ENCODE measurements around the gene CYS1. TPM values are rescaled to one million over a fixed set of nuclear protein-coding genes. Genes with fewer than 3 reads are reported as not detected.
"Not testable (repeated sequence)": the region's sequence is repeated elsewhere in the genome, so short reads cannot be mapped to it uniquely, and the experiment has no call there.

The CYS1 gene
- total and polyA plus RNA-seq, 2 donors (not counting 3 experiments of a cell fraction or from before 2014, with no cell fraction given) = not detected

DNA sequence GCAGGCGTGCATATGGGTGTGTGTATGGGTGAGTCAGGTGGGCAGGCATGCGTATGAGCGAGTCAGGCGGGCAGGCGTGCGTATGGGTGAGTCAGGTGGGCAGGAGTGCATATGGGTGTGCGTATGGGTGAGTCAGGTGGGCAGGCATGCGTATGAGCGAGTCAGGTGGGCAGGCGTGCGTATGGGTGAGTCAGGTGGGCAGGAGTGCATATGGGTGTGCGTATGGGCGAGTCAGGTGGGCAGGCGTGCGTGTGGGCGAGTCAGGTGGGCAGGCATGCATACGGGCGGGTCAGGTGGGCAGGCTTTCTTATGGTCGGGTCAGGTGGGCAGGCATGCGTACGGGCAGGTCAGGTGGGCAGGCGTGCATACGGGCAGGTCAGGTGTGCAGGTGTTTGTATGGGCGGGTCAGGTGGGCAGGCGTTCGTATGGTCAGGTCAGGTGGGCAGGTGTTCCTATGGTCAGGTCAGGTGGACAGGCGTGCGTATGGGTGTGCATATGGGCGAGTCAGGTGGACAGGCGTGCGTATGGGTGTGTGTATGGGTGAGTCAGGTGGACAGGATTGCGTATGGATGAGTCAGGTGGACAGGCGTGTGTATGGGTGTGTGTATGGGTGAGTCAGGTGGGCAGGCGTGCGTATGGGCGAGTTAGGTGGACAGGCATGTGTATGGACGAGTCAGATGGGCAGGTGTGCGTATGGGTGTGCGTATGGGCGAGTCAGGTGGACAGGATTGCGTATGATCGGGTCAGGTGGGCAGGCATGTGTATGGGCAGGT, 65.6 kb downstream of the CYS1 start:
- Histone ChIP-seq H3K4me1 (ENCODE audit: control insufficient read depth, extremely low read depth, insufficient read depth, low read length) (no peaks in the 10 kb centered on the region), H3K9me3 (replicated peaks; ENCODE audit: control insufficient read depth, insufficient read depth, low read length) (no peaks in the 10 kb centered on the region), H3K9ac (replicated peaks; ENCODE audit: extremely low read depth, insufficient read depth, low read length) (no peak overlapping the region), H4K20me1 (replicated peaks; ENCODE audit: control insufficient read depth, extremely low read depth, insufficient read depth, low read length) (no peaks in the 10 kb centered on the region), H3K79me2 (ENCODE audit: control insufficient read depth, insufficient read depth, low read length) (no peaks in the 10 kb centered on the region), H3K36me3 (ENCODE audit: control insufficient read depth in 2 of 2, extremely low read depth in 1 of 2, insufficient read depth in 2 of 2, low read length in 2 of 2) (no peaks in the 10 kb centered on the region), H3K4me3 (replicated peaks in 1 of 3; ENCODE audit: insufficient read depth in 1 of 3, low read depth in 1 of 3, low read length in 3 of 3) (no peak overlapping the region), H2AFZ (ENCODE audit: low read depth, low read length) (no peak overlapping the region), H3K4me2 (ENCODE audit: insufficient read depth, low read length) (no peak overlapping the region), H3K27me3 (ENCODE audit: control insufficient read depth in 2 of 2, insufficient read depth in 2 of 2, low read length in 2 of 2) (peaks cover 0 to 2% of the 10 kb centered on the region in 2 experiments), H3K27ac (ENCODE audit: insufficient read depth, low read depth, low read length) (no peak overlapping the region), H3K9me1 (replicated peaks; ENCODE audit: control insufficient read depth, extremely low read depth, insufficient read depth, low read length) (no peaks in the 10 kb centered on the region)
- POLR2A ChIA-PET = no interaction called here
- dilution Hi-C loops (cut with MboI; ENCODE audit: extremely low pct_ligation_motif_present, low sequenced_read_pairs) = no loop called here
- TF ChIP-seq GATA2 (IDR thresholded peaks at IDR 0.05; ENCODE audit: insufficient read depth, insufficient read length, low read depth, low read length) (no peak), JUN (IDR thresholded peaks at IDR 0.05; ENCODE audit: borderline replicate concordance, insufficient read depth, insufficient read length, low read depth) (no peak), POLR2AphosphoS5 (IDR thresholded peaks at IDR 0.05; ENCODE audit: insufficient read depth, low read depth, low read length) (no peak), FOS (IDR thresholded peaks at IDR 0.05; ENCODE audit: borderline replicate concordance, insufficient read depth, low read length) (no peak), EZH2 (IDR thresholded peaks at IDR 0.05; ENCODE audit: borderline replicate concordance, low read depth, low read length, severe bottlenecking) (no peak), CTCF (IDR thresholded peaks at IDR 0.05; ENCODE audit: extremely low read depth in 1 of 2, insufficient read depth in 1 of 2, low read depth in 1 of 2, low read length in 2 of 2) (no peak), MYC (IDR thresholded peaks at IDR 0.05; ENCODE audit: low read depth, low read length) (no peak), POLR2A (IDR thresholded peaks at IDR 0.05; ENCODE audit: low read depth, low read length) (no peak)
- TF ChIP-seq, protein P1, sequence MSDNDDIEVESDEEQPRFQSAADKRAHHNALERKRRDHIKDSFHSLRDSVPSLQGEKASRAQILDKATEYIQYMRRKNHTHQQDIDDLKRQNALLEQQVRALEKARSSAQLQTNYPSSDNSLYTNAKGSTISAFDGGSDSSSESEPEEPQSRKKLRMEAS (IDR thresholded peaks at IDR 0.05; ENCODE audit: insufficient read depth, insufficient read length) = no peak
- no peak for DNase-seq (ENCODE audit: low read depth, low spot score)
- BruUV-seq (replicated peaks) = no TSS peak
- no peak for FAIRE-seq
- intact Hi-C loops (cut with micrococcal nuclease) = no loop called here
- CTCF ChIA-PET = no interaction called here

GRCh38 chr2:10013651-10014417, 66.4 kb downstream of the CYS1 start:
- H3K27me3 ChIP-seq (ENCODE audit: control insufficient read depth in 2 of 2, insufficient read depth in 2 of 2, low read length in 2 of 2); H2AFZ ChIP-seq (ENCODE audit: low read depth, low read length); intact Hi-C loops (cut with micrococcal nuclease); H3K4me3 ChIP-seq (replicated peaks in 1 of 3; ENCODE audit: insufficient read depth in 1 of 3, low read depth in 1 of 3, low read length in 3 of 3); FAIRE-seq; H3K9ac ChIP-seq (replicated peaks; ENCODE audit: extremely low read depth, insufficient read depth, low read length); H3K27ac ChIP-seq (ENCODE audit: insufficient read depth, low read depth, low read length); H3K36me3 ChIP-seq (ENCODE audit: control insufficient read depth in 2 of 2, extremely low read depth in 1 of 2, insufficient read depth in 2 of 2, low read length in 2 of 2); dilution Hi-C loops (cut with MboI; ENCODE audit: extremely low pct_ligation_motif_present, low sequenced_read_pairs); POLR2A ChIA-PET; H4K20me1 ChIP-seq (replicated peaks; ENCODE audit: control insufficient read depth, extremely low read depth, insufficient read depth, low read length); H3K4me1 ChIP-seq (ENCODE audit: control insufficient read depth, extremely low read depth, insufficient read depth, low read length); CTCF ChIA-PET; BruUV-seq (replicated peaks); DNase-seq (ENCODE audit: low read depth, low spot score); H3K9me1 ChIP-seq (replicated peaks; ENCODE audit: control insufficient read depth, extremely low read depth, insufficient read depth, low read length); H3K9me3 ChIP-seq (replicated peaks; ENCODE audit: control insufficient read depth, insufficient read depth, low read length); H3K79me2 ChIP-seq (ENCODE audit: control insufficient read depth, insufficient read depth, low read length); H3K4me2 ChIP-seq (ENCODE audit: insufficient read depth, low read length): not testable (repeated sequence)

Data from endothelial cell of umbilical vein (primary cell).